Heart right ventricle (tissue), 16 donors: Measurements from ENCODE around the gene MRPL42. TPM values are rescaled to one million over a fixed set of nuclear protein-coding genes. Genes with fewer than 3 reads are reported as not detected.

ENCODE experiments used
- ATAC-seq, 8 donors: fragments of 200-7000 bp; cut with Tn5 transposase; one replicate each; pipeline ENCODE4 v1.9.1; 2020; ENCODE audit warnings: mild to moderate bottlenecking in 8 of 8, moderate library complexity in 8 of 8, moderate number of reproducible peaks in 1 of 8
- DNase-seq, 2 donors: peaks; one replicate each; pipeline ENCODE4 v3.0.0-alpha.2; 2020
- H3K27ac ChIP-seq, 10 donors: fragments of 200-600 bp; sonication (generic) in 2 of 10; one replicate each; pipeline versions ENCODE4 v1.5.0 to v1.8.0; 2020 to 2022; ENCODE audit warnings: mild to moderate bottlenecking in 3 of 10
- H3K27me3 ChIP-seq, 7 donors: fragments of 200-600 bp; one replicate each; pipeline ENCODE4 v1.8.0; 2021 to 2022; ENCODE audit warnings: mild to moderate bottlenecking in 2 of 7
- H3K36me3 ChIP-seq, 9 donors: fragments of 200-600 bp; sonication (generic) in 1 of 9; one replicate each; pipeline versions ENCODE4 v1.5.0 to v1.8.0; 2020 to 2022; ENCODE audit warnings: mild to moderate bottlenecking in 2 of 9
- H3K4me1 ChIP-seq, 9 donors: fragments of 200-600 bp; sonication (generic) in 1 of 9; one replicate each; pipeline versions ENCODE4 v1.5.0 to v1.8.0; 2020 to 2022; ENCODE audit warnings: mild to moderate bottlenecking in 4 of 9
- H3K4me3 ChIP-seq, 10 donors: fragments of 200-600 bp; sonication (generic) in 2 of 10; one replicate each; pipeline versions ENCODE4 v1.5.0 to v1.8.0; 2020 to 2022; ENCODE audit warnings: mild to moderate bottlenecking in 7 of 10, moderate library complexity in 2 of 10
- H3K9me3 ChIP-seq, 11 donors: fragments of 200-600 bp in 10 of 11; sonication (generic) in 2 of 11; one replicate each; pipeline versions ENCODE4 v1.5.0 to v1.8.0; 2013 to 2022; ENCODE audit warnings: mild to moderate bottlenecking in 2 of 11, control low read depth in 1 of 11, moderate library complexity in 1 of 11
- WGBS, 2 donors: extraction: QIAGEN DNeasy Blood & Tissue Kit; methylation state at CpG; one replicate each; pipeline ENCODE4 v1.1.7; 2013; ENCODE audit warnings: inconsistent platforms in 1 of 2; 5-methylcytosine and 5-hydroxymethylcytosine counted together
- intact Hi-C, 10 donors: fragments of 100-400 bp; cut with DNase I; formaldehyde crosslinking; loops; one replicate each; pipeline versions ENCODE4 v1.11.1 to v1.14.2; 2022
- polyA plus RNA-seq, 2 donors: library from polyadenylated mRNA; stranded (reverse); fragments of 200-250 nt; gene quantifications; one replicate each; pipeline ENCODE4 v1.2.3, GENCODE V29; 2013
- total RNA-seq, 10 donors: library from RNA; stranded (reverse); fragmentation: NEBNext Ultra II Directional in 3 of 10; extraction: Animal tissue kit (Norgen Biotek cat#: 25700) in 3 of 10; gene quantifications; one replicate each; pipeline versions ENCODE4 v1.2.1 to v1.2.4, GENCODE V29; 2021 to 2023
- TF ChIP-seq, protein P1 (sequence below), 9 donors: fragments of 200-600 bp; sonication (generic) in 2 of 9; IDR thresholded peaks; one replicate each; pipeline versions ENCODE4 v1.5.0 to v1.8.0; 2021 to 2022; ENCODE audit warnings: antibody characterized with exemption in 9 of 9, mild to moderate bottlenecking in 5 of 9, moderate library complexity in 1 of 9
- donor health status: Arrhythmogenic right ventricular cardiomyopathy.
- donor health status: ischemic (EF 13 %, LVEDD 7.1; RV severe dilation, severe dysfunction).
- donor health status: healthy with polysubstance abuse.
- donor health status: DM: no; HTN: yes; CAD: no.
- donor health status: DM: no; HTN: no; CAD: no.
- donor health status: ischemic (EF 25% LVEDD 6.9; RV normal size, moderate dysfunction).
- donor health status: ischemic (EF 25% LVEDD 5.7; RV mildly dilated, moderate dysfunction).
- donor health status: healthy.
- donor health status: DM: yes; HTN: yes; CAD: no.
- donor health status: Ischemic cardiomyopathy.
- donor health status: ischemic (EF 35%, LVEDD 5.7; RV mildly dilated, moderate dysfunction).
- donor health status: nonischemic (EF 11% LVEDD 7.7; RV severe dilation, severe dysfunction).
- donor health status: DM: yes; HTN: yes; CAD: no.
- donor health status: PGD.
- donor health status: ischemic (EF 29% LVEDD 5.4; RV normal size, mild dysfunction).
- donor health status: nonischemic (EF 23%, LVEDD 6.1; RV moderate dilation, normal function).

MRPL42 gene
- total and polyA plus RNA-seq, 12 donors = 17.4 to 59.6 (median 43.9) TPM

DNA sequence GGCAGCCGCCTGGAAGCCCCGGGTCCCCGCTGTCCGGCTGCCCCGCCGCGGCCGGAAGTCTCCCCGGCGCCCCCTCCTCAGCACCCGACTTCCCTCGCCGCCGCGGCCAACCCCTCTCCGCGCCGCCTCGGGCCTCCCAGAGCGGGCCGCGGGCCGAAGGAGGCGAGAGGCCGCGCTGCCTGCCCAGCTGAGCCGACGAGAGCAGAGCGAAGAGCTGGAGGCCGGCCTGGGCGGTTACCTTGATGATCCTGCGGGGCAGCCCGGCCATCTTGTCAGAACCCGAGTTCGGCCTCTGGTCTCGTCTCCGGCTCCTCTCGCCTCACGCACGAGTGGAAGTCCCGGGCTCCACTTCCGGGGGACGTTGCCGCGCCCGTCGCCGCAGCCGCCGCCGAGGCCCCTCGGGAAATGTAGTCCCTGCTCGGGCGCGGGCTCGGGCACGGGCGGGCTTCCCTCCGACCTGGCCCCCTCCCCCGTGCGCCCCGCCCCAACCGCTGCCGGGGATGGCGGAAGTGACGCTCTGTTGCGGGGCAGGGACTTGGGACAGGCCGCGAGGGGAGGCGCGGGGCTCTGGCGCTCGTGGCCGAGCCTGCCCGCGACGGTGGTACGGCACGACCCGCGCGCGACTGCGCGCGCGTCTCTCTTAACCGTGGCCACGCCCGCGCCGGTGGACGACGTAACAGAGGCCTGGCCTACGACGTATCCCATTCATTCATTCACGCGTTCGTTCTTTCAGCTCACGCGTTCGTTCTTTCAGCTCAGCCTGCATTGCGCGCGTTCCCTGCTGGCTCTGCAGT is 25.5 kb upstream of the MRPL42 start, which contains the start of gene UBE2N:
UBE2N (minus strand) TSS at position 331 of the 794 bp plus-strand sequence; CDS start at position 268, 63 bp downstream.
- H3K27ac ChIP-seq = peak within 1 kb of the TSS; percentile 73 to 97 (median 91)
- peak; percentile 95 to 97 for DNase-seq
- peaks cover 0 to 50% (median 47%) of the 10 kb centered on the region in 9 donors for H3K4me1 ChIP-seq
- intact Hi-C loops = no loop called here
- TF ChIP-seq, protein P1, sequence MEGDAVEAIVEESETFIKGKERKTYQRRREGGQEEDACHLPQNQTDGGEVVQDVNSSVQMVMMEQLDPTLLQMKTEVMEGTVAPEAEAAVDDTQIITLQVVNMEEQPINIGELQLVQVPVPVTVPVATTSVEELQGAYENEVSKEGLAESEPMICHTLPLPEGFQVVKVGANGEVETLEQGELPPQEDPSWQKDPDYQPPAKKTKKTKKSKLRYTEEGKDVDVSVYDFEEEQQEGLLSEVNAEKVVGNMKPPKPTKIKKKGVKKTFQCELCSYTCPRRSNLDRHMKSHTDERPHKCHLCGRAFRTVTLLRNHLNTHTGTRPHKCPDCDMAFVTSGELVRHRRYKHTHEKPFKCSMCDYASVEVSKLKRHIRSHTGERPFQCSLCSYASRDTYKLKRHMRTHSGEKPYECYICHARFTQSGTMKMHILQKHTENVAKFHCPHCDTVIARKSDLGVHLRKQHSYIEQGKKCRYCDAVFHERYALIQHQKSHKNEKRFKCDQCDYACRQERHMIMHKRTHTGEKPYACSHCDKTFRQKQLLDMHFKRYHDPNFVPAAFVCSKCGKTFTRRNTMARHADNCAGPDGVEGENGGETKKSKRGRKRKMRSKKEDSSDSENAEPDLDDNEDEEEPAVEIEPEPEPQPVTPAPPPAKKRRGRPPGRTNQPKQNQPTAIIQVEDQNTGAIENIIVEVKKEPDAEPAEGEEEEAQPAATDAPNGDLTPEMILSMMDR (IDR thresholded peaks at IDR 0.05) = peak in 1 of 9 donors; percentile 8
- 0 to 1% methylated on average over 79 to 105 of the region's 105 CpGs for WGBS, 2 donors
- H3K9me3 ChIP-seq = no peaks in the 10 kb centered on the region
- peak; percentile 93 to 98 (median 96) for ATAC-seq
- peak within 1 kb of the TSS; percentile 73 to 99 (median 84) for H3K4me3 ChIP-seq
- H3K27me3 ChIP-seq = no peaks in the 10 kb centered on the region
- H3K36me3 ChIP-seq = no peaks in the 10 kb centered on the region

DNA sequence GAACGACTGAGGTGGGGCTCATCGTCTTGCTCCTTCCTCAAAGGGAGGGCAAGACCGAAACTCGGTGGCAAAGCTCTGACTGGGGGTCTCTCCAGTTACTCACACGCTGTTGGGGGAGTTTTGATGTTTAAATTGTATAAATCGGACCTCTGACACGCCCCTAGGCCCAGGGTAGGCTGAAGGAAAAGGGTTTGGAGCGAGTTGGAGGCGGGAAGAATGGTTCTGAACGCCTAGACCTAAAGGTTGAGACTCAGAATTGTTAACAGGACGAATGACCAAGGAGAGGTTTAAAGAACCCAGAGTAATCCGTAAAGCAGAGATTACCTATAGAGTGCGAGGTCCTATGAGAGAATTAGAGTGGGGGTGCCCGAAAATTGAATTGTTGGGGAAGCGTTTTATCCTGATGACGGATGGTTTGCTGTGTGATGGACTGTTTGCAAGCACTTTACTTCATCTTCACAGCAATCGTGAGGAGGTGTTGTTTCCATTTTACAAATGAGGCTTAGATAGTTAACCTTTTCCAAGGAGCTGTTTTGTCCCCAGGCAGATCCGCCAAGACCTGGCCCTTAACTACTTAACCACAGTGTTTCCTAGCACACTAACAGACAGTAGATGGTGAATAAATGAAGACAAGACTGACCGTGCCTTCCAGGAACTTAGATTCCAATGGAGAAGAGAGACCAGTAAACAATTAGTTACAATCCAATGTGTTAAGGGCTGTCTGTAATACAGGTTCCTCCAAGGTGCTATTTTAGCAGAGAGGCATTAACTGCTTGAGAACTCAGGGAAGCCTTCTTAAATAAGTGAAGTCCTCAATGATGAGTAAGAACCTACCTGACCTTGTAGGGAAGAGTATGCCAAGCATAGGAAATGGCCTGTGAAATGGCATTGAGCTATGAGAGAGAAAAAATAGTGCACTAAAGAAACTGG is 24.6 kb upstream of the MRPL42 start:
- Histone ChIP-seq H3K4me3 (peak overlapping the region; percentile 73 to 99 (median 84)), H3K36me3 (no peaks in the 10 kb centered on the region), H3K4me1 (peaks cover 0 to 41% (median 39%) of the 10 kb centered on the region in 9 donors), H3K27ac (peak overlapping the region; percentile 73 to 97 (median 91)), H3K9me3 (no peaks in the 10 kb centered on the region), H3K27me3 (no peaks in the 10 kb centered on the region)
- DNase-seq (no peak), ATAC-seq (peak in 3 of 8 donors; percentile 2 to 6 (median 5))
- 5 to 7% methylated on average over 19 of the region's 19 CpGs for WGBS, 2 donors
- TF ChIP-seq, protein P1 (IDR thresholded peaks at IDR 0.05) = no peak
- intact Hi-C loops = no loop called here

DNA sequence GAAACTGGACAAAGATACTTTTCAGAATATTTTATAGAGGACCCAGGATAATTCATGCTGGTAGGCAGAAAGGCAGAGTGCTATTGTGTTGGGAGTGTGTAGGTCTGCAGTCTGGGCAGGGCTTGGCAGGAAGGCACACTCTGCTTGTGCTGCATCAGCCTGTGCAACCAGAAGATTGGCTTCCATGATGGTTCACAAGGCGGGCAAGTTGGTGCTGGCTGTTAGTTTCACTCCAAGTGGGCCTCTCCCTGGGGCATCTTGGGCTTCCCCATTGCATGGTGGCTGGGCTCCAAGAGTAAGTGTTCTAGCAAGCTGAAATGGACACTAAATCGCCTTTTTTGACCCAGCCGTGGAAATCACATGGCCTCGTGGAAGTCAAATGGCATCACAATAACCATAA is 23.7 kb upstream of the MRPL42 start:
- WGBS, 2 donors = 95 to 99% methylated on average over 4 of the region's 4 CpGs
- Histone ChIP-seq H3K4me1 (peaks cover 0 to 33% (median 30%) of the 10 kb centered on the region in 9 donors), H3K36me3 (no peaks in the 10 kb centered on the region), H3K9me3 (no peaks in the 10 kb centered on the region), H3K27ac (no peak overlapping the region), H3K27me3 (no peaks in the 10 kb centered on the region), H3K4me3 (no peak overlapping the region)
- TF ChIP-seq, protein P1 (IDR thresholded peaks at IDR 0.05) = no peak
- intact Hi-C loops = no loop called here
- ATAC-seq (no peak), DNase-seq (no peak)
